Loucy (cell line): Measurements from ENCODE around the gene GMEB2.

ENCODE experiments used
- H2AFZ ChIP-seq: fragments of 200-600 bp; sonication (generic); 2 replicates; pipeline ENCODE4 v1.6.0; 2016; ENCODE audit warnings: antibody characterized with exemption, mild to moderate bottlenecking, low read length, moderate library complexity
- H3F3A ChIP-seq: fragments of 200-600 bp; 2 replicates; pipeline ENCODE4 v1.6.0; 2016; ENCODE audit warnings: antibody characterized with exemption, low read depth, mild to moderate bottlenecking
- H3K27me3 ChIP-seq: fragments of 200-600 bp; sonication (generic); 2 replicates; pipeline ENCODE4 v1.6.1; 2014; ENCODE audit warnings: low read length, mild to moderate bottlenecking; ENCODE audit not compliant: insufficient read depth, poor library complexity, severe bottlenecking
- H3K36me3 ChIP-seq: fragments of 200-600 bp; sonication (generic); 2 replicates; pipeline ENCODE4 v1.6.1; 2016; ENCODE audit warnings: low read length; ENCODE audit not compliant: insufficient read depth
- H3K4me1 ChIP-seq: fragments of 200-600 bp; sonication (generic); 2 replicates; pipeline ENCODE4 v1.5.1; 2014; ENCODE audit warnings: low read length, mild to moderate bottlenecking; ENCODE audit not compliant: insufficient read depth, poor library complexity, severe bottlenecking
- H3K4me2 ChIP-seq: fragments of 200-600 bp; sonication (generic); 2 replicates; pipeline ENCODE4 v1.6.0; 2014; ENCODE audit warnings: antibody characterized with exemption, low read length, low read depth, mild to moderate bottlenecking; ENCODE audit not compliant: poor library complexity, severe bottlenecking
- H3K4me3 ChIP-seq: fragments of 200-600 bp; sonication (generic); 2 replicates; pipeline ENCODE4 v1.5.1; 2014; ENCODE audit warnings: low read length, mild to moderate bottlenecking, mixed read lengths; ENCODE audit not compliant: poor library complexity, severe bottlenecking
- H3K79me2 ChIP-seq: fragments of 200-600 bp; sonication (generic); 2 replicates; pipeline ENCODE4 v1.6.1; 2014; ENCODE audit warnings: low read length; ENCODE audit not compliant: insufficient read depth
- H3K9ac ChIP-seq: fragments of 200-600 bp; sonication (generic); 2 replicates; pipeline ENCODE4 v1.6.0; 2014; ENCODE audit warnings: mild to moderate bottlenecking, low read depth, low read length, moderate library complexity; ENCODE audit not compliant: poor library complexity, severe bottlenecking
- H3K9me2 ChIP-seq: fragments of 200-600 bp; sonication (generic); replicated peaks from 2 replicates; pipeline ENCODE4 v1.6.1; 2016; ENCODE audit warnings: low read depth, low read length, mixed read lengths
- H3K9me3 ChIP-seq: fragments of 200-600 bp; sonication (generic); 2 replicates; pipeline ENCODE4 v1.6.1; 2014; ENCODE audit warnings: mild to moderate bottlenecking, antibody characterized with exemption, low read length, low read depth; ENCODE audit not compliant: insufficient read depth
- H4K20me1 ChIP-seq: fragments of 200-600 bp; sonication (generic); 2 replicates; pipeline ENCODE4 v1.6.0; 2014; ENCODE audit warnings: antibody characterized with exemption, low read length, mild to moderate bottlenecking; ENCODE audit not compliant: insufficient read depth, poor library complexity, severe bottlenecking
- CTCF ChIP-seq: fragments of 200-600 bp; sonication (generic); conservative IDR thresholded peaks from 2 replicates; pipeline ENCODE4 v1.5.1; 2014; ENCODE audit warnings: mild to moderate bottlenecking, antibody characterized with exemption, low read length
- EZH2phosphoT487 ChIP-seq: fragments of 200-600 bp; IDR thresholded peaks from 2 replicates; pipeline ENCODE4 v1.6.1; 2018; ENCODE audit warnings: antibody characterized with exemption, mild to moderate bottlenecking, moderate library complexity, borderline replicate concordance

Gene GMEB2

GRCh38 chr20:63565699-63566335 is 61.1 kb downstream of the GMEB2 start:
- Histone ChIP-seq H3K9me3 (no peaks in the 10 kb centered on the region), H3K36me3 (no peaks in the 10 kb centered on the region), H3K9me2 (no peaks in the 10 kb centered on the region), H2AFZ (no peak overlapping the region), H3K79me2 (no peaks in the 10 kb centered on the region), H3K4me1 (peaks cover 21% of the 10 kb centered on the region), H3K4me3 (no peak overlapping the region), H4K20me1 (peaks cover 13% of the 10 kb centered on the region), H3F3A (no peaks in the 10 kb centered on the region), H3K27me3 (peaks cover 4% of the 10 kb centered on the region), H3K4me2 (no peak overlapping the region), H3K9ac (no peak overlapping the region)
- TF ChIP-seq EZH2phosphoT487 (no peak), CTCF (no peak)

GRCh38 chr20:63565021-63565698 is 61.7 kb downstream of the GMEB2 start:
- no peaks in the 10 kb centered on the region for H3F3A ChIP-seq

GRCh38 chr20:63564036-63564810 is 62.7 kb downstream of the GMEB2 start:
- peaks cover 19% of the 10 kb centered on the region for H3K4me1 ChIP-seq

More at GRCh38 chr20:63565021-63565698, 61.7 kb downstream of the GMEB2 start:
- H3K79me2 ChIP-seq = no peaks in the 10 kb centered on the region
- no peak overlapping the region for H3K4me2 ChIP-seq
- H3K9me3 ChIP-seq = no peaks in the 10 kb centered on the region
- H2AFZ ChIP-seq = no peak overlapping the region
- peaks cover 4% of the 10 kb centered on the region for H3K27me3 ChIP-seq
- peaks cover 21% of the 10 kb centered on the region for H3K4me1 ChIP-seq
- TF ChIP-seq CTCF (no peak), EZH2phosphoT487 (no peak)
- H4K20me1 ChIP-seq = peaks cover 13% of the 10 kb centered on the region
- H3K9me2 ChIP-seq = no peaks in the 10 kb centered on the region
- no peak overlapping the region for H3K4me3 ChIP-seq
- H3K9ac ChIP-seq = no peak overlapping the region
- H3K36me3 ChIP-seq = no peaks in the 10 kb centered on the region

More at GRCh38 chr20:63564036-63564810, 62.7 kb downstream of the GMEB2 start:
- Histone ChIP-seq H2AFZ (no peak overlapping the region), H3K27me3 (no peaks in the 10 kb centered on the region), H3K79me2 (no peaks in the 10 kb centered on the region), H3K9ac (no peak overlapping the region), H3K9me2 (no peaks in the 10 kb centered on the region), H3K4me2 (no peak overlapping the region), H3K4me3 (no peak overlapping the region), H3K36me3 (no peaks in the 10 kb centered on the region), H3K9me3 (no peaks in the 10 kb centered on the region), H3F3A (no peaks in the 10 kb centered on the region), H4K20me1 (peaks cover 11% of the 10 kb centered on the region)
- TF ChIP-seq EZH2phosphoT487 (no peak), CTCF (no peak)
